T-cell (primary cell): ENCODE data around the gene MSGN1. TPM values are rescaled to one million over a fixed set of nuclear protein-coding genes. Genes with fewer than 3 reads are reported as not detected.

ENCODE experiments used
- ATAC-seq, 4 experiments: fragments of 200-7000 bp in 3 of 4; fragments of 150-1000 bp in 1 of 4; cut with Tn5 transposase; replicated peaks in 1 of 4; 1 replicate in 3 of 4; 2 replicates in 1 of 4; pipeline ENCODE4 v1.10.0; 2021; ENCODE audit warnings: moderate library complexity in 3 of 4, mild to moderate bottlenecking in 2 of 4, moderate number of reproducible peaks in 1 of 4
- CTCF ChIA-PET, 2 donors: fragments of 300-600 bp; sonication (Branson Sonifier 250); formaldehyde crosslinking; loops; one replicate each; lab custom pipeline; 2022; ENCODE audit warnings: antibody characterized with exemption in 2 of 2; lab: Charles Lee
- POLR2A ChIA-PET, 2 donors: fragments of 300-600 bp; sonication (Branson Sonifier 250); formaldehyde crosslinking; loops; one replicate each; lab custom pipeline; 2022; ENCODE audit warnings: antibody characterized with exemption in 2 of 2; lab: Charles Lee
- DNase-seq, 35 experiments: peaks; one replicate each; pipeline versions ENCODE4 v3.0.0 to v3.0.0-alpha.2; 2013 to 2023
- H3K27ac ChIP-seq: one replicate; pipeline ENCODE4 v1.5.1; 2013; ENCODE audit warnings: low read length
- H3K27me3 ChIP-seq, 2 experiments: replicated peaks in 1 of 2; 1 replicate in 1 of 2; 2 replicates in 1 of 2; pipeline versions ENCODE4 v1.6.1 to v1.7.0; 2013; ENCODE audit warnings: low read length in 1 of 2, mixed read lengths in 1 of 2; ENCODE audit not compliant: control insufficient read depth in 2 of 2, insufficient read depth in 2 of 2; ENCODE audit errors: extremely low read depth in 1 of 2
- H3K36me3 ChIP-seq, 2 donors: 1 replicate in 1 of 2; 2 replicates in 1 of 2; pipeline versions ENCODE4 v1.6.1 to v1.7.0; 2013; ENCODE audit warnings: low read length in 1 of 2; ENCODE audit not compliant: control insufficient read depth in 2 of 2, insufficient read depth in 1 of 2; ENCODE audit errors: extremely low read depth in 1 of 2
- H3K4me1 ChIP-seq, 2 experiments: 1 replicate in 1 of 2; 2 replicates in 1 of 2; pipeline versions ENCODE4 v1.6.1 to v1.7.0; 2013; ENCODE audit warnings: low read length in 2 of 2, mixed read lengths in 1 of 2; ENCODE audit not compliant: insufficient read depth in 2 of 2, control insufficient read depth in 1 of 2; ENCODE audit errors: extremely low read depth in 1 of 2
- H3K4me3 ChIP-seq, 2 donors: 1 replicate in 1 of 2; 2 replicates in 1 of 2; pipeline versions ENCODE4 v1.5.1 to v1.7.0; 2013; ENCODE audit warnings: mild to moderate bottlenecking in 2 of 2, low read length in 1 of 2, moderate library complexity in 1 of 2; ENCODE audit not compliant: control insufficient read depth in 1 of 2; ENCODE audit errors: extremely low read depth in 1 of 2
- H3K9me3 ChIP-seq: 2 replicates; pipeline ENCODE4 v1.7.0; 2013
- H3K27ac Mint-ChIP-seq, 2 donors: one replicate each; pipeline ENCODE4 v1.8.0; 2020 to 2021; ENCODE audit warnings: mild to moderate bottlenecking in 2 of 2, mixed read lengths in 2 of 2
- H3K27me3 Mint-ChIP-seq, 2 donors: one replicate each; pipeline ENCODE4 v1.8.0; 2021 to 2022; ENCODE audit warnings: mixed read lengths in 2 of 2
- H3K36me3 Mint-ChIP-seq: one replicate; pipeline ENCODE4 v1.8.0; 2021; ENCODE audit warnings: mixed read lengths
- H3K4me1 Mint-ChIP-seq, 3 donors: one replicate each; pipeline ENCODE4 v1.8.0; 2020 to 2022; ENCODE audit warnings: mixed read lengths in 3 of 3, mild to moderate bottlenecking in 1 of 3
- H3K4me3 Mint-ChIP-seq, 3 donors: one replicate each; pipeline ENCODE4 v1.8.0; 2020 to 2022; ENCODE audit warnings: mild to moderate bottlenecking in 3 of 3, mixed read lengths in 3 of 3, moderate library complexity in 3 of 3
- H3K9me3 Mint-ChIP-seq, 3 donors: one replicate each; pipeline ENCODE4 v1.8.0; 2020 to 2022; ENCODE audit warnings: mixed read lengths in 3 of 3
- WGBS: methylation state at CpG from one replicate; pipeline ENCODE4 v1.1.5; 2013; ENCODE audit warnings: missing lambda C conversion rate; ENCODE audit not compliant: insufficient coverage; 5-methylcytosine and 5-hydroxymethylcytosine counted together
- total RNA-seq, 35 experiments: library from RNA in 6 of 35; stranded (reverse) in 6 of 35; fragments of 120-200 nt in 1 of 35; gene quantifications; one replicate each; pipeline versions ENCODE4 v1.2.1 to v1.2.4 and lab custom pipeline; 2013 to 2026

The MSGN1 gene
- total RNA-seq, 5 donors from 2014 or later (not counting 1 experiment from before 2014, with no cell fraction given), result not detected

GRCh38 chr2:17786727-17787126, 29.5 kb upstream of the MSGN1 start:
- H3K27me3 ChIP-seq, result peaks cover 0 to 3% of the 10 kb centered on the region in 2 experiments
- ATAC-seq (no peak), DNase-seq (no peak)
- H3K36me3 ChIP-seq, result no peaks in the 10 kb centered on the region
- ChIA-PET CTCF (no interaction called here), POLR2A (no interaction called here)
- WGBS, result 94% methylated on average over 2 of the region's 3 CpGs
- no peaks in the 10 kb centered on the region for H3K4me1 ChIP-seq
- no peak overlapping the region for H3K27ac ChIP-seq
- Mint-ChIP-seq H3K27me3 (peaks cover 11 to 13% of the 10 kb centered on the region in 2 donors), H3K4me1 (no peaks in the 10 kb centered on the region), H3K27ac (no peak overlapping the region), H3K4me3 (no peak overlapping the region), H3K36me3 (peaks cover 12% of the 10 kb centered on the region), H3K9me3 (peaks cover 0 to 3% (median 3%) of the 10 kb centered on the region in 3 donors)
- no peak overlapping the region for H3K4me3 ChIP-seq
- H3K9me3 ChIP-seq, result no peaks in the 10 kb centered on the region

GRCh38 chr2:17788773-17789172, 27.5 kb upstream of the MSGN1 start:
- Mint-ChIP-seq H3K4me3 (no peak overlapping the region), H3K4me1 (no peaks in the 10 kb centered on the region), H3K36me3 (no peaks in the 10 kb centered on the region), H3K9me3 (no peaks in the 10 kb centered on the region), H3K27ac (no peak overlapping the region), H3K27me3 (peaks cover 22 to 28% of the 10 kb centered on the region in 2 donors)
- Histone ChIP-seq H3K4me1 (no peaks in the 10 kb centered on the region), H3K27ac (no peak overlapping the region), H3K9me3 (no peaks in the 10 kb centered on the region), H3K4me3 (no peak overlapping the region), H3K36me3 (no peaks in the 10 kb centered on the region), H3K27me3 (peaks cover 0 to 7% of the 10 kb centered on the region in 2 experiments)
- ChIA-PET CTCF (no interaction called here), POLR2A (no interaction called here)
- no peak for DNase-seq
- ATAC-seq, result no peak
- 100% methylated on average over 1 of the region's 4 CpGs for WGBS

GRCh38 chr2:17790536-17790935, 25.7 kb upstream of the MSGN1 start:
- Histone ChIP-seq H3K36me3 (no peaks in the 10 kb centered on the region), H3K27me3 (peaks cover 0 to 7% of the 10 kb centered on the region in 2 experiments), H3K4me1 (no peaks in the 10 kb centered on the region), H3K27ac (no peak overlapping the region), H3K9me3 (no peaks in the 10 kb centered on the region), H3K4me3 (no peak overlapping the region)
- Mint-ChIP-seq H3K27me3 (peaks cover 28 to 32% of the 10 kb centered on the region in 2 donors), H3K4me3 (no peak overlapping the region), H3K9me3 (no peaks in the 10 kb centered on the region), H3K27ac (no peak overlapping the region), H3K36me3 (no peaks in the 10 kb centered on the region), H3K4me1 (no peaks in the 10 kb centered on the region)
- POLR2A ChIA-PET, result no interaction called here
- DNase-seq (no peak), ATAC-seq (no peak)
- WGBS, result 40% methylated on average over 1 of the region's 1 CpG
- CTCF ChIA-PET, result no interaction called here

GRCh38 chr2:17791121-17791816, 25.0 kb upstream of the MSGN1 start:
- H3K9me3 Mint-ChIP-seq, result no peaks in the 10 kb centered on the region
- H3K4me1 Mint-ChIP-seq, result no peaks in the 10 kb centered on the region
- no peaks in the 10 kb centered on the region for H3K36me3 Mint-ChIP-seq
- POLR2A ChIA-PET, result no interaction called here
- Histone ChIP-seq H3K4me3 (no peak overlapping the region), H3K27ac (no peak overlapping the region), H3K36me3 (no peaks in the 10 kb centered on the region), H3K27me3 (peaks cover 0 to 7% of the 10 kb centered on the region in 2 experiments), H3K9me3 (no peaks in the 10 kb centered on the region), H3K4me1 (no peaks in the 10 kb centered on the region)
- 53% methylated on average over 4 of the region's 5 CpGs for WGBS
- peaks cover 28 to 33% of the 10 kb centered on the region in 2 donors for H3K27me3 Mint-ChIP-seq
- no peak for DNase-seq
- H3K27ac Mint-ChIP-seq, result no peak overlapping the region
- no peak overlapping the region for H3K4me3 Mint-ChIP-seq
- no peak for ATAC-seq
- CTCF ChIA-PET, result no interaction called here

- CTCF ChIA-PET, result no interaction called here
- ATAC-seq, result no peak
These were observed 24.5 kb upstream of the MSGN1 start for GRCh38 chr2:17791817-17792130.

GRCh38 chr2:17792515-17792914, 23.7 kb upstream of the MSGN1 start:
- H3K4me3 ChIP-seq, result no peak overlapping the region
- Mint-ChIP-seq H3K36me3 (no peaks in the 10 kb centered on the region), H3K4me1 (no peaks in the 10 kb centered on the region), H3K4me3 (no peak overlapping the region), H3K27me3 (peaks cover 32 to 38% of the 10 kb centered on the region in 2 donors), H3K27ac (no peak overlapping the region), H3K9me3 (no peaks in the 10 kb centered on the region)
- CTCF ChIA-PET, result interaction anchor here in 1 of 2 donors (0.5 kb wide), 1 partner anchor 121 kb away, joined by 10 read pairs; no protein-coding TSS in a partner anchor
- H3K4me1 ChIP-seq, result no peaks in the 10 kb centered on the region
- H3K27me3 ChIP-seq, result peaks cover 0 to 9% of the 10 kb centered on the region in 2 experiments
- no peak overlapping the region for H3K27ac ChIP-seq
- no peak for ATAC-seq
- WGBS, result no CpG with 5 or more reads among the region's 1 CpG
- H3K9me3 ChIP-seq, result no peaks in the 10 kb centered on the region
- no peaks in the 10 kb centered on the region for H3K36me3 ChIP-seq
- DNase-seq, result no peak
- POLR2A ChIA-PET, result interaction anchor here in 1 of 2 donors (0.6 kb wide), 1 partner anchor 13 kb away, joined by 3 read pairs; no protein-coding TSS in a partner anchor

More at GRCh38 chr2:17791817-17792130, 24.5 kb upstream of the MSGN1 start:
- Histone ChIP-seq H3K4me3 (no peak overlapping the region), H3K36me3 (no peaks in the 10 kb centered on the region), H3K4me1 (no peaks in the 10 kb centered on the region), H3K9me3 (no peaks in the 10 kb centered on the region), H3K27me3 (peaks cover 0 to 9% of the 10 kb centered on the region in 2 experiments), H3K27ac (no peak overlapping the region)
- DNase-seq, result no peak
- POLR2A ChIA-PET, result no interaction called here
- no peak overlapping the region for H3K4me3 Mint-ChIP-seq
- no peaks in the 10 kb centered on the region for H3K9me3 Mint-ChIP-seq
- H3K36me3 Mint-ChIP-seq, result no peaks in the 10 kb centered on the region
- H3K4me1 Mint-ChIP-seq, result no peaks in the 10 kb centered on the region
- H3K27me3 Mint-ChIP-seq, result peaks cover 32 to 38% of the 10 kb centered on the region in 2 donors
- no CpG with 5 or more reads among the region's 2 CpGs for WGBS
- H3K27ac Mint-ChIP-seq, result no peak overlapping the region
